ENCODE measurements around the gene DAPL1.

GRCh38 chr2:158795195-158795924 lies at the start of gene DAPL1:
- TF ChIP-seq RAD51 (IDR thresholded peaks at IDR 0.05) (no peak), RAD21 (IDR thresholded peaks at IDR 0.05; ENCODE audit: insufficient read depth, low read depth, low read length) (no peak)

Measured in GM12878 (cell line).